ENCODE measurements around the gene IRGQ. TPM values are rescaled to one million over a fixed set of nuclear protein-coding genes. Genes with fewer than 3 reads are reported as not detected.

Gene IRGQ
- total RNA-seq, 1 donor from 2014 or later: 27.4 TPM

- Histone ChIP-seq H3K4me2 (peak within 1 kb of the TSS; percentile 99), H3K4me3 (peak within 1 kb of the TSS; percentile 92), H3K27me3 (peaks cover 45% of the 10 kb centered on the region), H4K20me1 (ENCODE audit: low read depth) (peaks cover 30% of the 10 kb centered on the region), H3K27ac (no peak within 1 kb of the TSS), H3K4me1 (peaks cover 17% of the 10 kb centered on the region), H2AFZ (replicated peaks) (peak within 1 kb of the TSS; percentile 96), H3F3A (ENCODE audit: low read depth) (peaks cover 20% of the 10 kb centered on the region), H3K9ac (peak within 1 kb of the TSS; percentile 58), H3K79me2 (ENCODE audit: low read depth) (peaks cover 12% of the 10 kb centered on the region), H3K36me3 (no peaks in the 10 kb centered on the region), H3K9me3 (ENCODE audit: low read depth) (no peaks in the 10 kb centered on the region)
- peak within 1 kb of the TSS; percentile 57 for H3K27ac Mint-ChIP-seq
- peak; percentile 78 for DNase-seq (ENCODE audit: low spot score)
- peaks cover 42% of the 10 kb centered on the region for H3K4me1 Mint-ChIP-seq
- H3K4me3 Mint-ChIP-seq: peak within 1 kb of the TSS; percentile 94
- no peaks in the 10 kb centered on the region for H3K9me3 Mint-ChIP-seq
- TF ChIP-seq EZH2phosphoT487 (IDR thresholded peaks at IDR 0.05) (no peak), EZH2 (IDR thresholded peaks at IDR 0.05) (no peak), CTCF (IDR thresholded peaks at IDR 0.05) (no peak)
- H3K36me3 Mint-ChIP-seq: peaks cover 2% of the 10 kb centered on the region
- peaks cover 15% of the 10 kb centered on the region for H3K27me3 Mint-ChIP-seq (ENCODE audit: insufficient read depth, low read depth)
Observed at GRCh38 chr19:43639519-43640423, 43.8 kb upstream of the IRGQ start, which contains the start of gene CADM4. Gene CADM4 (minus strand): TSS chr19:43639850. CDS start chr19:43639790, 60 bp downstream.

DNA sequence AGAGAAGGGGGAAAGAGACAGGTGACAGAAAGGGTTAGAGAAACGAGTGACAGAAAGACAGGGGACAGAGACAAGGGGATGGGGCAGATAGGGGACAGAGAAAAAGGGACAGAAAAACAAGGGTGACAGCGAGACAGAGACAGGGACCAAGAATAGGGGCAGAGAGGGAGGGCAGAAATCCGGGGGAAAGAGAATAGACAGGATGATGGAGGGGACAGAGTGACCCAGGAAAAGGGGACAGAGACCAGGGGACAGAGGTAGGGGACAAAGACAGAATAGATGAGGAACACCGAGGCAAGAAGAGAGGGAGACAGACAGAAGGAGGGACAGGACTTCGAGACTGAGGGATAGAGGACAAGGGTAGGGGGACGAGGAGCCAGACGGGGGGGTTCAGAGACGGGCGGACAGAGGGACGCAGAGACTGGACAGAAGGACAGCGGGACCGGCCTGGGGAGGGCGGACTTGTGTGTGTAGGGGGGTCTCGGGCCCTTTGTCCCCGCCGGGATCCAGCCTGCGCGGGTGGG, 43.1 kb upstream of the IRGQ start:
- Histone ChIP-seq H4K20me1 (ENCODE audit: low read depth) (peaks cover 38% of the 10 kb centered on the region), H3K9me3 (ENCODE audit: low read depth) (no peaks in the 10 kb centered on the region), H3K4me1 (peaks cover 24% of the 10 kb centered on the region), H3K27ac (no peak overlapping the region), H2AFZ (replicated peaks) (no peak overlapping the region), H3K36me3 (no peaks in the 10 kb centered on the region), H3K79me2 (ENCODE audit: low read depth) (peaks cover 19% of the 10 kb centered on the region), H3K9ac (peak overlapping the region; percentile 58), H3K4me3 (peak overlapping the region; percentile 92), H3K27me3 (peaks cover 45% of the 10 kb centered on the region), H3F3A (ENCODE audit: low read depth) (peaks cover 21% of the 10 kb centered on the region), H3K4me2 (peak overlapping the region; percentile 99)
- DNase-seq (ENCODE audit: low spot score): no peak
- peaks cover 47% of the 10 kb centered on the region for H3K4me1 Mint-ChIP-seq
- peaks cover 2% of the 10 kb centered on the region for H3K36me3 Mint-ChIP-seq
- peaks cover 15% of the 10 kb centered on the region for H3K27me3 Mint-ChIP-seq (ENCODE audit: insufficient read depth, low read depth)
- H3K4me3 Mint-ChIP-seq: peak overlapping the region; percentile 94
- peak overlapping the region; percentile 51 for H3K27ac Mint-ChIP-seq
- TF ChIP-seq CTCF (IDR thresholded peaks at IDR 0.05) (no peak), EZH2 (IDR thresholded peaks at IDR 0.05) (no peak), EZH2phosphoT487 (IDR thresholded peaks at IDR 0.05) (no peak)
- H3K9me3 Mint-ChIP-seq: no peaks in the 10 kb centered on the region

DNA sequence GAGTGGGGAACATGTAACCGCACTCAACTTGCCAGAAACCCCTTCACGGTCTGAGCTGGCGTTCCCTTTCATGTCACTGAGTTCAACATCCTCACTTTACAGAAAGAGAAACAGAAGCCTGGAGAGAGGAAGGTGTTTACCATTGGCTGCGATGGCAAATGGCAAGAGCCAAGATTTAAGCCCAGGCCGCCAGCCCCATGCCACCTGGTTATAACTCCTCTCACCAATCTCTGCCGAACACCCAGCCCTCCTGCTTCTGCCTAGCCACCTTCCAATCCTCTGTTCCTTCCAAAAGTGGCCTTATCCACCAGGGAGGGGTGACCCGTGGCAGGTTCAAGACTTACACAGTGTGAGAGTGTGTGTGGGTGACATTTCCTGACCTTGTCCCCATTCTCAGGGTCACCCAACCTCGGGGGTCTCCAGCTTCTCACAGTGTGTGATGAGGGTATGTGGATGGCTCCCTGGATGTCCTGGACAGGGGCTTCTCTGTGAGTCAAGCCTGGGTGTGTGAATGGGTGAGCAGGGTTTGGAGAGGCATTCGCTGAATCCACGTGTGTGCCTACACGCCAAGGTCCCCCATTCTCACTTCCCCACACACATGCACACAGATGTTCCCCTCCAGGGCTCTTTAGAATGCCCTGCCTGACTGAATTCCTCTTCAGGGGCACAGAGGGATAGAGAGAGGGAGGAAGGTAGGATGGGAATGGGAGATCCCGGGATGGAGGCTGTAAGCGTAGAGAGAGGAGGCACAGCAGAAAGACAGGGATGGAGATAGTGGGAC, 42.5 kb upstream of the IRGQ start:
- Histone ChIP-seq H3K9me3 (ENCODE audit: low read depth) (no peaks in the 10 kb centered on the region), H3K36me3 (no peaks in the 10 kb centered on the region), H3K27ac (no peak overlapping the region), H3F3A (ENCODE audit: low read depth) (peaks cover 21% of the 10 kb centered on the region), H3K79me2 (ENCODE audit: low read depth) (peaks cover 20% of the 10 kb centered on the region), H3K9ac (peak overlapping the region; percentile 58), H3K4me3 (peak overlapping the region; percentile 92), H3K27me3 (peaks cover 45% of the 10 kb centered on the region), H3K4me1 (peaks cover 24% of the 10 kb centered on the region), H4K20me1 (ENCODE audit: low read depth) (peaks cover 44% of the 10 kb centered on the region), H2AFZ (replicated peaks) (no peak overlapping the region), H3K4me2 (peak overlapping the region; percentile 99)
- H3K4me3 Mint-ChIP-seq: peak overlapping the region; percentile 94
- H3K27ac Mint-ChIP-seq: peak overlapping the region; percentile 51
- H3K27me3 Mint-ChIP-seq (ENCODE audit: insufficient read depth, low read depth): peaks cover 13% of the 10 kb centered on the region
- H3K36me3 Mint-ChIP-seq: peaks cover 4% of the 10 kb centered on the region
- H3K4me1 Mint-ChIP-seq: peaks cover 53% of the 10 kb centered on the region
- DNase-seq (ENCODE audit: low spot score): no peak
- TF ChIP-seq EZH2 (IDR thresholded peaks at IDR 0.05) (no peak), EZH2phosphoT487 (IDR thresholded peaks at IDR 0.05) (no peak), CTCF (IDR thresholded peaks at IDR 0.05) (no peak)
- no peaks in the 10 kb centered on the region for H3K9me3 Mint-ChIP-seq
